Transverse colon (tissue), 4 donors: ENCODE measurements around the gene BLCAP. TPM values are rescaled to one million over a fixed set of nuclear protein-coding genes. Genes with fewer than 3 reads are reported as not detected.

Experiments
- DNase-seq: peaks from one replicate; pipeline ENCODE4 v3.0.0-alpha.2; 2019
- H3K27ac ChIP-seq, 4 donors: fragments of 200-600 bp; sonication (generic); 2 replicates each; pipeline ENCODE4 v1.5.1; 2016 to 2018; ENCODE audit warnings: inconsistent platforms in 4 of 4
- H3K27me3 ChIP-seq: fragments of 200-600 bp; sonication (generic); 2 replicates; pipeline ENCODE4 v1.5.1; 2017; ENCODE audit warnings: inconsistent platforms
- H3K36me3 ChIP-seq, 4 donors: fragments of 200-600 bp; sonication (generic); 2 replicates each; pipeline ENCODE4 v1.5.1; 2017 to 2019; ENCODE audit warnings: inconsistent platforms in 4 of 4
- H3K4me1 ChIP-seq, 4 donors: fragments of 200-600 bp; sonication (generic); 2 replicates each; pipeline ENCODE4 v1.5.1; 2017 to 2020; ENCODE audit warnings: inconsistent platforms in 4 of 4
- H3K4me3 ChIP-seq, 4 donors: fragments of 200-600 bp; sonication (generic); 1 replicate in 1 of 4; 2 replicates in 3 of 4; pipeline versions ENCODE4 v1.5.1 to v1.6.1; 2017 to 2019; ENCODE audit warnings: inconsistent platforms in 4 of 4
- H3K9me3 ChIP-seq, 2 donors: fragments of 200-600 bp; sonication (generic); 2 replicates each; pipeline ENCODE4 v1.5.1; 2017 to 2019; ENCODE audit warnings: inconsistent platforms in 2 of 2
- EP300 ChIP-seq: sonication (generic); formaldehyde crosslinking; IDR thresholded peaks from one replicate; pipeline ENCODE4 v1.6.1; 2017; ENCODE audit warnings: antibody characterized with exemption, low read depth
- POLR2A ChIP-seq: fragments of 450-650 bp; IDR thresholded peaks from one replicate; pipeline ENCODE4 v1.6.1; 2016; ENCODE audit warnings: antibody characterized with exemption, mild to moderate bottlenecking, moderate library complexity
- POLR2AphosphoS5 ChIP-seq, 3 donors: sonication (generic); formaldehyde crosslinking; IDR thresholded peaks; one replicate each; pipeline ENCODE4 v1.6.1; 2016; ENCODE audit warnings: antibody characterized with exemption in 3 of 3
- WGBS, 2 donors: methylation state at CpG; one replicate each; pipeline ENCODE4 v1.1.5; 2018; ENCODE audit warnings: low coverage in 1 of 2; 5-methylcytosine and 5-hydroxymethylcytosine counted together
- in situ Hi-C, 4 donors: fragments of 200-750 bp; cut with MboI; loops; one replicate each; pipeline versions ENCODE4 v1.15.0 to v1.15.1; 2017; ENCODE audit warnings: low sequenced_read_pairs in 3 of 4, low pct_ligation_motif_present in 1 of 4, low pct_unique_long_range_greater_than_20kb in 1 of 4
- intact Hi-C: fragments of 100-400 bp; cut with DNase I; formaldehyde crosslinking; loops from one replicate; pipeline ENCODE4 v1.15.1; 2023; ENCODE audit warnings: low total_unique reads
- total RNA-seq, 4 donors: library from RNA; depleted of rRNA; stranded (reverse); fragments of >200 nt; gene quantifications; one replicate each; pipeline ENCODE4 v1.1.0, GENCODE V29; 2016
- TF ChIP-seq, protein P1 (sequence below), 5 experiments: fragments of 200-600 bp in 3 of 5; fragments of 450-650 bp in 2 of 5; sonication (generic) in 3 of 5; IDR thresholded peaks; 1 replicate in 2 of 5; 2 replicates in 3 of 5; pipeline ENCODE4 v1.5.1; 2016 to 2017; ENCODE audit warnings: antibody characterized with exemption in 5 of 5, inconsistent platforms in 3 of 5, mild to moderate bottlenecking in 2 of 5, moderate library complexity in 1 of 5

BLCAP gene
- total RNA-seq, 4 donors from 2014 or later: 80.8 to 283 (median 117) TPM

DNA sequence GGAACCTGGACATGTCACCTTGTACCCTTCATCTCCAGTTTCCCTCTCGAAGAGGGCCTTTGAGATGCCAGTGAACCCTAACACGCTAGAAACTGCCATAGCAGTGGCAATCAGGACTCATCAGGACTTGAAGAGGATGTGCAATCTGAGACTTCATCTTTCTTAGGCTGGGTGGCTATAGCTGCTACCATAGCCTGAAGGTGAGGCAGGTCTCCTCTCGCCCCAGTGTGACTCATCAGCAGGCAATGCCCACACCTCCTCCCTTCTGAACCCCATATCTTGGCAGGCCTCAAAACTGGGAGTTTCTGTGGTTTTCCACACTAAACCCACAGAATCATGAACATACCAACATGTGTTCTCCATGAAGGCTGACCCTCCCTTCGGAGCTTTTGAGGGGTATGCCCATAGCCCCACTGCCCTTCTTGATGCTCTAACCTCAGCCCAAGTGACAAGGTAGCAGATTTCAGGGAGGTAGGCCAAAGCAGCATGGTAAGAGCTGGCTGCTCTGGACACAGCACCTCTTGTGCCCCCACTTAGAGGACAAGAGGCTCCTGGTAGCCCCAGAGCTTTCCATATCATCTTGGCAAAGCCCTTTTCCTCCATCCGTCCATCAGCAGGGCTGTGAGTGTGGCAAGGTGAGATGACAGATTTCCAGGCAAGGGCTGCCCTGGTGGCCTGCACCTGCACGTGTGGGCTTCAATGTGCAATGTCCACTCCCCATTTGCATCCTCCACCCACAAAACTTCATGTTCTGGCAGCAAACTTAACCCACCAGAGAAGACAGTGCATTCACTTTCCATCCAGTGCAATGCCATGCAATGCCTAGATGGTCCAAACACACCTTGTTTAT, 2.6 kb downstream of the BLCAP start:
- intact Hi-C loops: loop anchor here (10.0 kb wide), 1 partner anchor 320 kb away; no protein-coding TSS in a partner anchor

GRCh38 chr20:37523911-37524700, 3.6 kb downstream of the BLCAP start:
- no peaks in the 10 kb centered on the region for H3K36me3 ChIP-seq
- no peak overlapping the region for H3K4me3 ChIP-seq
- H3K9me3 ChIP-seq: no peaks in the 10 kb centered on the region
- in situ Hi-C loops: no loop called here
- H3K4me1 ChIP-seq: peaks cover 22 to 73% (median 61%) of the 10 kb centered on the region in 4 donors
- H3K27me3 ChIP-seq: no peaks in the 10 kb centered on the region
- TF ChIP-seq EP300: no peak
- TF ChIP-seq POLR2AphosphoS5 (IDR thresholded peaks at IDR 0.05): peak in 2 of 3 donors; percentile 33 to 52
- DNase-seq: peak; percentile 64
- 66 to 100% methylated on average over 2 to 10 of the region's 10 CpGs for WGBS, 2 donors
- peak overlapping the region; percentile 92 to 99 (median 94) for H3K27ac ChIP-seq
- intact Hi-C loops: loop anchor here (10.0 kb wide), 1 partner anchor 319 kb away; no protein-coding TSS in a partner anchor

More for the DNA sequence above, 2.6 kb downstream of the BLCAP start:
- in situ Hi-C loops: loop anchor here in 1 of 4 donors (25.0 kb wide), 1 partner anchor 138 kb away; no protein-coding TSS in a partner anchor
- TF ChIP-seq POLR2A (no peak), EP300 (no peak), POLR2AphosphoS5 (IDR thresholded peaks at IDR 0.05) (no peak)
- TF ChIP-seq, protein P1, sequence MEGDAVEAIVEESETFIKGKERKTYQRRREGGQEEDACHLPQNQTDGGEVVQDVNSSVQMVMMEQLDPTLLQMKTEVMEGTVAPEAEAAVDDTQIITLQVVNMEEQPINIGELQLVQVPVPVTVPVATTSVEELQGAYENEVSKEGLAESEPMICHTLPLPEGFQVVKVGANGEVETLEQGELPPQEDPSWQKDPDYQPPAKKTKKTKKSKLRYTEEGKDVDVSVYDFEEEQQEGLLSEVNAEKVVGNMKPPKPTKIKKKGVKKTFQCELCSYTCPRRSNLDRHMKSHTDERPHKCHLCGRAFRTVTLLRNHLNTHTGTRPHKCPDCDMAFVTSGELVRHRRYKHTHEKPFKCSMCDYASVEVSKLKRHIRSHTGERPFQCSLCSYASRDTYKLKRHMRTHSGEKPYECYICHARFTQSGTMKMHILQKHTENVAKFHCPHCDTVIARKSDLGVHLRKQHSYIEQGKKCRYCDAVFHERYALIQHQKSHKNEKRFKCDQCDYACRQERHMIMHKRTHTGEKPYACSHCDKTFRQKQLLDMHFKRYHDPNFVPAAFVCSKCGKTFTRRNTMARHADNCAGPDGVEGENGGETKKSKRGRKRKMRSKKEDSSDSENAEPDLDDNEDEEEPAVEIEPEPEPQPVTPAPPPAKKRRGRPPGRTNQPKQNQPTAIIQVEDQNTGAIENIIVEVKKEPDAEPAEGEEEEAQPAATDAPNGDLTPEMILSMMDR (IDR thresholded peaks at IDR 0.05): no peak
- 38 to 80% methylated on average over 1 to 6 of the region's 6 CpGs for WGBS, 2 donors
- Histone ChIP-seq H3K27me3 (no peaks in the 10 kb centered on the region), H3K4me3 (no peak overlapping the region), H3K9me3 (no peaks in the 10 kb centered on the region), H3K27ac (peak overlapping the region; percentile 92 to 99 (median 94)), H3K36me3 (no peaks in the 10 kb centered on the region), H3K4me1 (peaks cover 22 to 65% (median 54%) of the 10 kb centered on the region in 4 donors)
- DNase-seq: peak; percentile 18

- Histone ChIP-seq H3K4me1 (peaks cover 22 to 74% (median 57%) of the 10 kb centered on the region in 4 donors), H3K9me3 (no peaks in the 10 kb centered on the region), H3K27me3 (no peaks in the 10 kb centered on the region), H3K36me3 (no peaks in the 10 kb centered on the region), H3K4me3 (no peak overlapping the region), H3K27ac (peak overlapping the region; percentile 92 to 99 (median 94))
- DNase-seq: no peak
- intact Hi-C loops (loop anchor here (10.0 kb wide), 1 partner anchor 318 kb away; no protein-coding TSS in a partner anchor), in situ Hi-C loops (no loop called here)
- WGBS, 2 donors: 83% methylated on average over 4 to 13 of the region's 13 CpGs
- TF ChIP-seq, protein P1 (IDR thresholded peaks at IDR 0.05): no peak
These were observed 4.7 kb downstream of the BLCAP start for GRCh38 chr20:37523012-37523391.

GRCh38 chr20:37522260-37523011, 5.2 kb downstream of the BLCAP start:
- in situ Hi-C loops: no loop called here
- Histone ChIP-seq H3K27ac (peak overlapping the region; percentile 92 to 99 (median 94)), H3K36me3 (peaks cover 0 to 4% (median 0%) of the 10 kb centered on the region in 4 donors), H3K4me1 (peaks cover 23 to 80% (median 62%) of the 10 kb centered on the region in 4 donors), H3K9me3 (no peaks in the 10 kb centered on the region), H3K4me3 (peak overlapping the region in 1 of 4 donors; percentile 31), H3K27me3 (no peaks in the 10 kb centered on the region)
- WGBS, 2 donors: 24 to 81% methylated on average over 3 to 34 of the region's 36 CpGs
- intact Hi-C loops: loop anchor here (10.0 kb wide), 1 partner anchor 318 kb away; no protein-coding TSS in a partner anchor
- TF ChIP-seq POLR2AphosphoS5 (IDR thresholded peaks at IDR 0.05) (no peak), EP300 (no peak), POLR2A (no peak)
- TF ChIP-seq, protein P1 (IDR thresholded peaks at IDR 0.05): no peak
- peak; percentile 68 for DNase-seq
